ENCODE data around the gene CCT8. TPM values are rescaled to one million over a fixed set of nuclear protein-coding genes. Genes with fewer than 3 reads are reported as not detected.

Gene CCT8
- total and polyA plus RNA-seq, 9 of the 15 experiments (the other 6 are each of a cell fraction or from before 2014, with no cell fraction given) = 451 to 1,153 (median 677) TPM

GRCh38 chr21:29092102-29092959, 18.9 kb upstream of the CCT8 start (continued):
- peak; percentile 45; the same call in 1 of the 2 replicates for TF ChIP-seq REST (IDR thresholded peaks at IDR 0.05; ENCODE audit: borderline replicate concordance)
- no peak for TF ChIP-seq REST (CRISPR knock-in tag; IDR thresholded peaks at IDR 0.05; ENCODE audit: low read depth)
- peak; percentile 83 for TF ChIP-seq ZNF384 (IDR thresholded peaks at IDR 0.05; ENCODE audit: low read depth, low read length)
- peak in 1 of 3 experiments; percentile 36; a peak in 2 of 6 replicates for TF ChIP-seq CTCF (IDR thresholded peaks at IDR 0.05 in 2 of 3, conservative IDR thresholded peaks at IDR 0.05 in 1 of 3; ENCODE audit: insufficient read depth in 2 of 3, low read depth in 1 of 3, low read length in 3 of 3)
- no peak for TF ChIP-seq ZFX (CRISPR knock-in tag; IDR thresholded peaks at IDR 0.05)
- 0 out of 2 replicates have a peak, but pooled peaks have one; percentile 9 for TF ChIP-seq ARID1B (IDR thresholded peaks at IDR 0.05)

All from K562 (cell line).